Inflammatory macrophage treated with lipopolysaccharide for 1 hour (primary cell): ENCODE data around the gene NNAT.

Experiments
- DNase-seq, 2 donors: peaks; one replicate each; pipeline ENCODE4 v3.0.0-alpha.2; 2020 to 2022

Gene NNAT

GRCh38 chr20:37503256-37503927 lies 17.7 kb upstream of the NNAT start:
- no peak for DNase-seq

DNA sequence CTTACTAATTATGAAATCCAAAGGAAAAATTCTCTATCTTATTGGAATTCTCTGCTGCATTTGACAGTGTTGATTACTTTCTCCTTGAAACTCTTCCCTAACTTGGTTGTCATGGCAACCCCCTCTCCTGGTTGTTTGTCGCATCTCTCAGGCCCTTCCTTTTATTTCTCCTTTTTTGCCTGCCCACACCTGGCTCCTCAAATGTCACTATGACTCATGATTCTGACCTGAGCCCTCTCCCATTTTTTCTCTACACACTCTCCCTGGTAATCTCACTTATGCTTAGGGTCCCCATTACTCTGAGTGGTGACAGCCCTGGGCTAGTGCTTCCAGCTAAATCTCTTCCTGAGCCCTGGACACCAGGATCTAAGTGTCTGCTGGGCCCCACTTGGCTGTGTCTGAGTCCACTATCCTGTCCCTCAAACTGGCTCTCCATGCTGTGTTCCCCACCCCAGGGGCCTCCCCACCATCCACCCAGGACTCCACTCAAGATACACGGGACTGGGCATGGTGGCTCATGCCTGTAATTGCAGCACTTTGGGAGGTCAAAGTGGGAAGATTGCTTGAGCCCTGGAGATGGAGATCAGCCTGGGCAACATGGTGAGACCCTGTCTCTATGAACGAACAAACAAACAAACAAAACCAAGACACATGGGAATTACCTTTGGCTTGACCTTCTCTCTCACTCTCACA lies 16.5 kb upstream of the NNAT start:
- no peak for DNase-seq

- DNase-seq = no peak
Observed at GRCh38 chr20:37505263-37506151, 15.5 kb upstream of the NNAT start.

- DNase-seq = no peak
Observed at GRCh38 chr20:37506152-37506725, 14.8 kb upstream of the NNAT start.

DNA sequence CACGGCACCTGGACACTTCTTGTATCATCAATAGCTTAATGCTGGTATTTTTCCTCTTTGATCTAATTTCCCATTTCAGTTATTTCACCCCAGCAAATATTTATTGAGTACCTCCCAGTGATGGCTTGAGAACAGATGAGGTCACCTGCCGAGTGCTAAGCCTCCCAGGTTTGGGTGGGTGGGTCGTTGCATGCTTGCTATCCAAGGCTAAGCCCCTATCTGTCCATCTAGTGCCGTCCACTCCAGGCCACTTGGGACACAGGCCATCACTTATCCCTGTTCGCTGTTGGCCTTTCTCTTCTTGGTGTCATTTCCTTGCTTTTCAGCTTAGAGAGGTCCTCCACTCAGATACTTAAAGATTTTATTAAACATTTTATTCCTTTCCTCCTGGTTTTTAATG lies 10.8 kb upstream of the NNAT start:
- no peak for DNase-seq

GRCh38 chr20:37511610-37512275 lies 9.3 kb upstream of the NNAT start:
- no peak for DNase-seq

DNA sequence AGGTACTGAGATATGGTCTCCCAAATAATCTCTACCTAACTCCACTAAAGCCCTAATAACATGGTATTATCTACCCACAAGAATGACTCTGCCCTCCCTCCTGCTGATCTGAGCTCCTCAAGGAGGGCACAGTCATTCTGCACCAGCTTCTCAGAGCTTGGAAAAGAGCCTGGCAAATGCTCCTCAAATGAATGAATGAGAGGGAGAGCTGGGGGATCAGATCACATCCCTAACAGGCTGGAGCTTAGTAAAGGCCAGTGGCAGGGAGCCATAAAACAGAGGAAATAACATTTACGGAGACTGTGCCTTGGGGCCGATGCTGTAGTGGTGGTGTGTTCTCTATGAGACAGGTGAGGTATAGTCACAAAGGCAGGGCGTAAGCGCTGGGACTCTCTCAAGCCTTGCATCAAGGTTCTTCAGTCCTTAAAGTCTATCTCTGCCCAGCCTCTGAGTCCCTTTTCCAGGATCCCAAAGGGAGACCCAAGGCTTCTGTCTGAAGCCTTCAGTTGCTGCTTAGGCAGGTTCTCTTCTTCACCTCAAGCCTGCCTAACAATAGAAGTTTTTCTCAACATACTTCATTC lies 7.2 kb upstream of the NNAT start:
- DNase-seq = no peak

DNA sequence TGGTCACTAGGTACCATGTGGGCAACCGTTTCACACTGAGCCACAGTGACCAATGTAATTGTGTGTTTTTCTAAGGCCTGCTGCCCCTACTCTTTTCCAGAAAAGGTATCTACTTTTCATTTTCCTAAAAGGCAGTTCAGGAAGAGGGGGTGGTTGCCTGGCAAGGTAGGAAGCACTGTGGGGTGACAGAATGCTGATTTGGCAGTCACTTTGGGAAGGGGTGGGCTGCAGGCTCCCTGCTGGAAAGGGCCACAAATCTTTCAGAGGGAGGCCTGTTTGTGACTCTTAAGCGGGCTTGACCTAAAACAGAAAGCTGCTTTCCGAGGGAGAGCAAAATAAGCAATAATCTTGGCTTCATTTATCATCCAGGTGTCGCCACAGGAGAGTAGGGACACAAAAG lies 5.2 kb upstream of the NNAT start:
- no peak for DNase-seq

DNA sequence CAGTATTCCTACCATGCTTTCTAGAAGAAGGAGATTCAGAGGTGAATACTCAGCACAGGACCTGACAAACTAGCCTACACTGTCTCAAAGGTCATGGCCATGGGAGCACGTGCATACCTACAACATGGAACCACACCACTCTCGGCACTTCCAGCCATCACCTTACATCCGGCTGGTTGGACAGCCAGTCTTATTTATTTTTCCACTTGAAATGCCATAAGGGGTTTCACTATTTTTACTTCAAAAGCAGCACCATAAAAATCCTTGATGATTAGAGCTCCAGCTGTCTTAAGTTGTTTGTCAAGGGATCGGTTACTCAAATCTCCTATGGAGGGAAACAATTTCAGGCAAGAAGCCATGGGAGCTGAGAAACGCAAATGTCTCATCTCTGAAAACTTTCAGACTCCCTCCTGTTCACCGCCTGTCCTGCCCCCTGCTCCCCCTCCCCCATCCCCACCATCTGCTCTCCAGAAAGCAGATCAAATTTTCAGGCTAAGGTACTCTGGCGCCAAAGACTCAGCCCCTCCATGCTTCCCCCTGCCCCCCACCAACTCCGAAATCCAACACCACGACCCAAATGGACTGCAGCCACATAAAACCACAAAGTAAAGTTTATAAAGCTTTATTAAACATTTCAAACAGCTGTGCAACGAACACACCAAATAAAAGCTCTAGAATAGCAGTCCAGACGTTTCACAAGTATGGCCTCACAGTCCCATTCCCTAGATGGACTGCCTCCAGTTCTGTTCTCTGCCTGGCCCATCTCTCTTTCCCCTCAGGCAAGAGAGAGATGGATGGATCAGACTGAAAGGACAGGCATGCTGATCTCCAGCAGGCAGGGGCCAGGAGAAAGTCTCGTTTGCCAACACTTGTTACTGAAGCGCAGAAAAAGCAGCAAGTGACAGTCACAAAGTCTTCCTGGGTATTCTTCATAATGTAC lies 4.0 kb upstream of the NNAT start:
- no peak for DNase-seq

DNA sequence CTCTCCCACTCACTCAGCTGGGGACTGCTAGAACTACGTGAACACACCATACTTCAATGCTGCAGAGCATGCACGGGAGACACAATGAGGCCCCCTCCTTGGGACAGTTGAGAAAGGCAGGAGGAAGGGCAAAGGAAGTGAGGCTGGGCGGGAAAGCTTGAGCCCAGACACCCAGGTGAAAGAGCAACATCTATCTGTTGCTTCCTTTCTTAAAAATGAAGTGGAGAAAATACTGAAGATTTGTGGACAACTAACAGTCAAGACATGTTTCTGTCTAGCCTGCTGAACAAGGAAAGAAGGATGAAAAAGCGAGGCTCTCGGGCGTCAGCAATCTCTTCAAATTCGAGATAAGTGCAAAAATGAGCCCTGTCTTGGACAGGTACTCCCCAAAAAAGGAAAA lies 3.0 kb upstream of the NNAT start:
- no peak for DNase-seq

DNA sequence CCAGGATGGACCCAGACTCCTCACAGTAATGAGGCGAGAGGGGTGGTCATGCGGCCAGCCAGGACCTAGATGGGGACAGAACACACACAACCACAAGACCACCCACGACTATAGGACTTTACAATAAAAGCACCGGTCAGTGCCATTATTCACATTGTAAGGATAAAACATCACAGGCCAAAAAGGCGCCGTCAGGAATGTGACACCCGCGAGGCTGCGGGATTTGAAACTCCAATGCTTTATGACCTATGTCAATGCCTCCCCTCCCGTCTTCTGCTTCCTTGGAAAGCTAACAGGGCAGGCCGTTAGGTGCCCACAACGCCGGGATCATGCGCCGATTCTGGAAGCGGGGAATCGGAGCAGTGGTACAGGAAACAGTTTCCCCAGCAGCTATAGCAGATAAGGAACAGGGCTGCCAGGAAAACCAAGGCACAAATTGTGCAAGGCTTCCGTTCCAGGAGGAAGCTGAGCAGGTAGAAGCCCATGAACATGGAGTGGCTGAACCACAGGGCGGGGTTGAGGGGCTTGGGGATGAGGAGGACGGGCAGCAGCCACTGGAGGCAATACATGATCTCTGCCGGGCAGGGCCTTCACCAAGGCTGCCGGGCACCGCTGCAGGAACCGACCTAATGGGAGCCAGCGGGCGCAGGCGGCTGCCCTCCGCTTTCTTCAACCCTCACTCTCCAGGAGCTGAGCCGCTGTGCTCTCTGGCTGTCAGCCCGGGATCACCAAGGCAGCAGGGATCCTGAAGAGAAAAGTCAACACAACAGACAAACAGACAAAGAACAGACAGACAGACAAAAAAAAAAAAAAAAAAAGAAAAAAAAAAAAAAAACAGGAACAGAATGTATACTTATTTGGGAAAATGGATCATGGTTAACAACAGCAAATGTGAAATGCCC lies 2.2 kb upstream of the NNAT start:
- DNase-seq = no peak

- DNase-seq = no peak
Observed at GRCh38 chr20:37519508-37520418, 1.3 kb upstream of the NNAT start.

DNA sequence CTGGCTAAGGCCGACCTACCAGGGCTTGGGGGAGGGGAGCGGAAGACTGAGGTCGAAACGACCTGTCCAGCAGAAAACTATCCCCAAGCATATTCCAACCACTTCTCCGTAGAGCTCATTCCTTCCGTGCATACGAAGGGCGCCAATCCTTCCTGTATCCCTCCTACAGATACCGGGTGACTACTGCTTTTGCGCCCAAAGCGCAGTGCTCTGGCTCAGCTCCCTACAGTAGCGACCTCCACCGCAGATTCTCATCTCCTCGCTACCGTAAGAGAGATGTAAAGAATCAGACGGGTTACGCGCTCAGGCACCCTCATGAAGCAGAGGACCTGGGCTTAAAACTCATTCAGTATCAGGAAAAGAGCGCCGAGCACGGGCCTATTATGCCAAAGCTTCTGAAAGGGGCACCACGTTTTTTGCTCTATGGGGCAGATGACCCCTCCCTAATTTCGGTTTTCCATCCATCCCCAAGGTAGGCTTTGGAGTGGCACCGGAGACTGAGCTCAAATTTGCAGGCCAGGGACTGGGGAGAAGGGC lies 563 bp upstream of the NNAT start:
- peak in 1 of 2 donors; percentile 6 for DNase-seq

DNA sequence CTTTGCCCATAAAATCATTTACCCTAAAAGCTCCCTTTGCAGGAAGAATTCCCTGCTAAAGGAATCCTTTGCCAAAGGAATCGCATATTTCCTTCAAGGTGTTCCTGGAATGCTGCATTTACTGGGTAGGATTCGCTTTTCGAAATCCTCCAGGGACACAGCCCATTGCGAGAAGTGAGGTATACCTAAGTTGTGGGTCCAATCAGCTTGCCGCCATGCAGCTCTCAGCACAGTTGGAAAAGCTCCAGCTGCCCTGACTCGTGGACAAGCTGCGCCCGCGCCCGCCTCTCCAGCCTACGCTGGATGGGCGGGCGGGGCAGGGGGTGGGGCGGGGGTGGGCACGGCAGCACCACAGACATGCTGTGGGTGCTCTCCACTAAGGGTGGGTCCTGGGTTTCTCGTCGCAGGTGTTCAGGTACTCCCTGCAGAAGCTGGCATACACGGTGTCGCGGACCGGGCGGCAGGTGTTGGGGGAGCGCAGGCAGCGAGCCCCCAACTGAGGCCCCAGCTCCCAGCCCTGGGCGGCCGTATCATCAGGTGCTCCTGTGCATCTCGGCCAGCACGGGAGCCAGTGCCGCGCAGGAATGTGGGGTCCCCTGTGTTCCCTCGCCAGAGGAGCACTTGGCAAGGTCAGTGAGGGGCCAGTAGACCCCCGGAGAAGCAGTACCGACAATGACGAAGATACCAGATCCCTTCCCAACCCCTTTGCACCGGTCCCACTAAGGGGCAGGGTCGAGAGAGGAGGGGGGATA lies 1.4 kb downstream of the NNAT start:
- DNase-seq = no peak

- no peak for DNase-seq
Observed at GRCh38 chr20:37523012-37523391, 2.0 kb downstream of the NNAT start.

- no peak for DNase-seq
Observed at GRCh38 chr20:37523911-37524700, 3.1 kb downstream of the NNAT start.
